Transverse colon (tissue), 4 donors: ENCODE results near the gene SLFN13.

Source experiments
- CTCF ChIP-seq, 5 experiments: fragments of 200-600 bp in 3 of 5; fragments of 450-650 bp in 2 of 5; sonication (generic) in 3 of 5; IDR thresholded peaks; 1 replicate in 2 of 5; 2 replicates in 3 of 5; pipeline ENCODE4 v1.5.1; 2016 to 2017; ENCODE audit warnings: antibody characterized with exemption in 5 of 5, inconsistent platforms in 3 of 5, mild to moderate bottlenecking in 2 of 5, moderate library complexity in 1 of 5
- EP300 ChIP-seq: sonication (generic); formaldehyde crosslinking; IDR thresholded peaks from one replicate; pipeline ENCODE4 v1.6.1; 2017; ENCODE audit warnings: antibody characterized with exemption, low read depth
- POLR2A ChIP-seq: fragments of 450-650 bp; IDR thresholded peaks from one replicate; pipeline ENCODE4 v1.6.1; 2016; ENCODE audit warnings: antibody characterized with exemption, mild to moderate bottlenecking, moderate library complexity
- POLR2AphosphoS5 ChIP-seq, 3 donors: sonication (generic); formaldehyde crosslinking; IDR thresholded peaks; one replicate each; pipeline ENCODE4 v1.6.1; 2016; ENCODE audit warnings: antibody characterized with exemption in 3 of 3

GRCh38 chr17:35488991-35489390 is 40.4 kb upstream of the SLFN13 start:
- TF ChIP-seq POLR2A (no peak), CTCF (IDR thresholded peaks at IDR 0.05) (no peak), POLR2AphosphoS5 (IDR thresholded peaks at IDR 0.05) (no peak), EP300 (no peak)
